Superior temporal gyrus (tissue), 1 donor: Measurements from ENCODE around the gene WNT4.

Experiments
- DNase-seq: peaks from one replicate; pipeline ENCODE4 v3.0.0-alpha.2; 2016; ENCODE audit errors: extremely low spot score

The WNT4 gene

DNA sequence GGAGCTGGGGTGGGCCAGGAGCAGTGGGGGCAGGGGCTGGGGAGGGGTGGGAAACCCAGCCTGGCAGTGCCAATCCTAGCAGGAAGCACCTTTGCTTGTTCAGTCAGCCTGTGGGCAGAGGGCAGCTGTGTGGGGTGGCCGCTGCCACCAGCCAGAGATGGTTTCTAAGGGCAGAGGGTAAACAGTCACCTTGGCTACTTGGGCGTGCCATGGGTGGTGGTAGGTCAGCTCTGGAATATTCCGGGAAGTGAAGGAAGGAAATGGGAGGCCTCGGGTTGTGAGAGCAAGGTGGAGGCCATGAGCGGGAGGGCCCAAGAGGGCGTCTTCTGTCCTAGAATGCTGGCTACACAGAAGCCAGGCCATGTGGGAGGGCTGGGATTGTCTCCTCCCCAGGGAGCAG is 20.7 kb upstream of the WNT4 start:
- no peak for DNase-seq

DNA sequence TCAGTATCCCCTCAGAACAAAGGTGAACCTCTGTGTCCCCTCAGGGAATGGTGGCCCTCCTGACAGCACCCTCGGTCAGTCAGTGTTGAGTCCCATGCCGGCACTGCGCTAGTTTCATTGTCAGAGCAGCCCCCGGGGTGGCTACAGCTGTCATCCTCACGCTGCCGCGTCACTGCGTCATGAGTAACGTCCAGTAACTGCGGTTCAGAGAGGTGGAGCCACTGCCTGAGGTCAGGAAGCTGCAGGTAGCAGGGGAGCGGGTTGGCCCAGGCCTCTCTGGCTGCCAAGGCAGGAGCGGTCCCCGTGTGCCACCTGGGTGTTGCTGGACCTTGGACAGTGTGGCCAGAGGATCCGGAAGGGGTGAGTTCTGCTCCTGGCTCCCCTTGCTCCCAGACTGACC is 20.2 kb upstream of the WNT4 start:
- no peak for DNase-seq

DNA sequence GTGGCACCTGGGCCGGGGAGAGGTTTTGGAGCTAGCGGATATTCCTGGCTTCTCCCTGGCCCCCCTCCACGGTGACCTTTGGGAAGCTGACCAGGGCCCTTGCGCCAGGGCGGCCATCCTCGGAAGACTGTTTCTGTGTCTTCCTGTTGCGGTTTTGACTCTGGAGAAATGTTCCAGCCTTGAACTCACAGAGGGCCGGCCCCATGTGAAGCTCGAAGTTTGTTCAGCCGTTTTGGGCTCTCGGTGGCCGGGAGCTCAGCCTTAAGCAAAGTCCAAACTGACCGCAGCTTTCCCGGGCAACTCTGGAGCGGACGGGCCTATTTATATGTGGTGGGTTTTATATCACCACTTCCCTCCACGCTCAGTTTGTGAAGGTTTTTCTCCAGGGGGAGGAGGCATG is 17.0 kb upstream of the WNT4 start:
- no peak for DNase-seq

DNA sequence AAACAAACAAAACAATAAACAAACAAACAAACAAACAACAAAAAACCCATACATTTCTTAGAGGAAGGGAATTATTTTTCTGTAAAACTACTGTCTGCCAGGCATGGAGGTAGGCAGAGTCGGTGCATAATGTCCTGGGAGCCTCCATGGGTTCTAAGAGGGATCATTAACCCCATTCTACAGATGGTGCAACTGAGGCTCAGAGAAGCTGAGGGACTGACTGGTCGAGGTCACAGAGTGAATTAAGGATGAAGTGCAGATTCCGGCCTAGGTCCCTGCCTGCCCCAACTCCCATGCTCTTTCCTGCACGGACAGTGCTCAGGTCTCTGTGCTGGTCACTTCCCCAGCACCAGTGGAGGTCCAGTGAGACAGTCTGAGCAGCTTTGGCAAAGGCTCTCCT is 15.8 kb upstream of the WNT4 start:
- DNase-seq = no peak

DNA sequence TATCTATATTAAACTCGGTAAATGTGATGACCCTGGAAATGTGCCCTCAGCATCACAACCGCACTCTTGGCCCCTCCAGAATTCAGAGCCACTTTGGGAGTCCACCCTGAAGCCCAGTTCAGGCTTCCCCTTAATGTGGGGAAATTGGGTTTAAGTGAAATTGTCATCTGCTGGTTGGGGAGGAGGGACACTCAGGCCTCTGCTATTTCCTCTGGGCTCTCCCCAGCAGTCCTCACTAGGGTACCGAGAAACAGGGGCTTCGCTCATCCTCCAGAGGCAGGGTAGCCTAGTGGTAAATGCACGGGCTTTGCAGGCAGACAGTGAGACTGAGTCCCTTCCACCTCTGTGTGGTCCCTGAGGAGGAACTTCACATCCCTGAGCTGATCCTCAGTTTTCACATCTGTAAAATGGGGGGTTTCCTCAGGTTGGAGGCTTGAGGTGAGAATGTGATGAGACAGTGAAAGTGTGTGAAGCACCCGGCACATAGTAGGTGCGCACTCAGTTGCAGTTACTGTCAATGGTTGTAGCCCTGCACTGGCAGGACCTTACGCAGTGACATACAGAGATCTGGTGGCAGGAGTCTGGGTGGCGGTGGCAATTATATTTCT is 14.6 kb upstream of the WNT4 start:
- DNase-seq = no peak

DNA sequence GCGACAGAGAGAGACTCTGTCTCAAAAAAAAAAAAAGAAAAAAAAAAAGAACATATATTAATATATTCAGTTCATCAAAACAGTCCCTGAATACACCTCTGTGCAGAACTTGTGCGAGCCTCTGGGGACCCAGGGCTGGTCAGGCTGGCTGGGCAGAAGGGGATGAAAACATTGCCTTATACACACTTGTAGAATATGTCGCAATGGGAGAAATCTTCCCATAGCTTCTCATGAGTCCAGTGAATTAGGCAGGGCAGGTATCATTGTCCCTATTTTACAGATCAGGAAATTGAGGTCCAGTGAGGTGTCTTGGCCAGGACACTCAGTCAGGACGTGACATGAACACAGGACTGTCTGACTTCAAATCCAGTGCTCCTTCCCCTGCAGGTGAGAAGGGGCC is 12.6 kb upstream of the WNT4 start:
- no peak for DNase-seq

DNA sequence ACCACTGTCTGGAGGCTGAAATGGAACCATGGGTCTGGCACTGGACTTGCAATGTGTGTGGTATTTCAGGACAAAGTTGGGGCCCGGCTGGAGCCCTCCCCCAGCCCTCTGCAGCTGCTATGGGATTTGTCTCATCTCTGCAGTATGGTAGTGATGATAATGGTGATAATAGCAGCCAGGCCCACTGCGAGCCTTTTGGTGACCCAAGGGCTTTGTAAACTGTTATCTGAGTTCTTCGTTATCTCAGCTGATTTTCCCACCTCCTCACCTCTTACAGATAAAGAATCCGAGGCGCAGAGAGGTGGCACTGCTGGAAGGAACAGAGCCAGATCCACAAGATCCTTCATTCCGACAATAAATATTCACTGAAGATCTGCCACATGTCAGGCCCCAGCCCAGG is 11.7 kb upstream of the WNT4 start:
- DNase-seq = no peak

DNA sequence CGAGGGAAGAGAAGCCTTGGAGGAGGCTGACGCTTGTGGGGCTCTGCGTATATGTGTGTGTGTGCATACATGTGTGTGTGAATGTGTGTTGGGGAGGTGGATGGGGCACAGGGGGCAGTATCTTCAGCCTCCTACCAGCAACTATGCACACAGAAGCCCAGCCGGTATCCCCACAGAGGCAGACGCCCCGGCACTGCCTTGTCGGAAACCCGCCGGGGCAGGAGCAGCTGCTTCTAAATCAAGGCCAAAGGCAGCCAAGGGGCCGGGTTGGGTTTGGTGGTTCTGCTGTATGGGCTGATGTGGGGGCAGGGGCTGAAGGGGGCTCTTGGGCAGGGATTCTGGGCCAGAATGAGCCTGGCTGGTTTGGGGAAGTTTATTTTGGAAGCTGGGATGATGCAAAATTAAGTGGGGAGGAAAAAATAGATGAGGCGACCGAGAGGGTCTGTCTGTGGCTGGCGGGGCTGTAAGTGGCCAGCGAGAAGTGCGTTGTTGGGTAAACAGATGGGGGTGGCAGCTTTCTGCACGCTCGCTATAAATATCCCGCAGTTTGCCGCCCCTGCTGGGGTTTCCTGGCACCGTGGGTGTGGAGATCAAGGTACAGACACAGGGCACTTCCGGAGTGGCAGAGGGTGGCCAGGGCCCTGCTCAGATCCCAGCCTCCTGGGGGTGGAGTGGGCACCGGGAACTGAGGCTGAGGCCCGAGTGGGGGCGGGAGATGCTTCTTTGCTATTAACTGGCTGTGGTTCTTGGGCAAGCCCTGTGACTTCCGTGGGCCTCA is 11.0 kb upstream of the WNT4 start:
- DNase-seq = no peak

DNA sequence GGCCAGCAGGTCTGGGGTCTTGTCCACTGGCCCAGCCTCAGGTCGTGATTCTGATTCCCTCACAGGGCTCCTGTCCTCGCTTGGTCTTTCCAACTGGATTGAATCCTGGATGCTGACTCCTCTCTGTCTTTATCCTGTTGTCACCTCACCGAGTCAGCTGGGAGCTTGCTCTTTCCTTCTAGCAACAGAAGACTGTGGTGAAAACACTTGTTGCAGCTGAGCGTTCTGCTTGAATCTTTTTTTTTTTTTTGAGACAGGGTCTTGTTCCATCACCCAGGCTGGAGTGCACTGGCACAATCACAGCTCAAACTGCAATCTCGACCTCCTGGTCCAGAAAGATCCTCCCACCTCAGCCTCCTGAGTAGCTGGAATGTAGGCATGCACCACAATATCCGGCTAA is 8.0 kb upstream of the WNT4 start:
- no peak for DNase-seq

DNA sequence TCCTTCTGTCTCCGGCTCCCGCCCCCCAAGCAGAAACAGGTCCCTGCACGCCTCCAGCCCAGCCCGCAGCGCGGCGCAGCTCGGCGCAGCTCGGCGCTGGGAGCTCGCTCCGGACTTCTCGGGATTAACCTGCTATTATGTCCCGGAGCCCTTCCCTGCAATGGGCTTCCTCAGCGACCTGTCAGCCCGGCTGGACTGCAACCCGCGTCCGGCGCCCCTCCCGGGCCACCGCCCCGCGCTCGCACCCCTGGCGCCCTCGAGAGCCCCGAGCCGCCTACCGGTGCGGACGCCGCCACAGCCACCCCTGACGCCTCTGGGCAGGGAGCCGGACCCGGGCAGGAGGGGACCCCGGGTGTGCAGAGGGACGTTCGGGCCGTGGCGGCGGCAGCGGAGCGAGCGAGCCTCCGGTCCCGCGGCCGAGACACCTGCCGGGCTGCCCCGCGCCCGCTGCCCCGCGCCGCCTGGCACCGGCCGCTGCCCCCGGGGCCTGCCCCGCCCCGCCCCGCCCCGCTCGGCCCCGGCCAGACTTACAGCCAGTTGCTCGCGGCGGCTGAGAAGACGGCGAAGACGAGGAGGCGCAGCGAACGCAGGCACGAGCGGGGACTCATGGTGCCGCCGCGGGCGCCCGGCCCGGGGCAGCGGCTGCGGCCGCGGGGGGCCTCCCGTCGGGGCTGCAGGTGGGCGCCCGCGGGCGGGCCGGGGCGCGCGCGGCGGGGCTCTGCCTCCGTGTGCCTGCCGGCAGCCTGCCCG is 407 bp downstream of the WNT4 start:
- no peak for DNase-seq

DNA sequence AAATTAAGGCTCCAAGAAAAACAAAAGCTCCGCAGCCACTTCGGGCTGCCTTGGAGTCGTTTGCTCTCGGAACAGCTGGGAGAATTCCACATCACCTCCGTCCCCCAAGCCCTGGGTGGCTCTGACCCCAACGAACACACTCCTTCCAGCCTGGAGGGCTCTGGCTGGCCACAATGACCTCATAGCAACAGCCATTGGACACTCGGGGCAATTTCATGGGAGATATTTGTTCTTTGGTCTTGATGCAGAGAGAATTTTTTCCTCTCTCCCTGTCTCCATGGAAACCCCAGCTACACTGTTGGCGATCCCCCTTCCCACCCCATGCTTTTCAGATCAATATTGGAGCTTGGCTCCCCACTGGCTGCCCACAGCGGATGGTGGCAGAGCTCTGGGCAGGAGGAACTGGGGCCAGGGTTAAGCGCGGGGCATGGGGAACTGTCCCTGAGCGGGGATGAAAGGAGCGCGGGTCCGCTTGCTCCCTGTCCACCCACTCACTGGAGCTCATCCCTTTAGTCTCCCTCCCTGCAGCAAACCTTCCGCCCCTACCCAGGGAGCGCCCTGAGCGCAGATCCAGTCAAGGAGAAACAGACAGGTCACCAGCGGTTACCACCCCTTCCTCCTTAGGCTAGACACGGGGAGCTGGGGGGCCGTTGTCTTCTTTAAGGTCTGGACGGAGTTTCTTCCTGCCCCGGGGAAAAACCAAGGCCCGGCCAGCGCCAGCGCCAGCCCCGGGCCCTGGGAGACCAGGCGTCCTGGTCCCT is 1.2 kb downstream of the WNT4 start:
- DNase-seq = no peak

DNA sequence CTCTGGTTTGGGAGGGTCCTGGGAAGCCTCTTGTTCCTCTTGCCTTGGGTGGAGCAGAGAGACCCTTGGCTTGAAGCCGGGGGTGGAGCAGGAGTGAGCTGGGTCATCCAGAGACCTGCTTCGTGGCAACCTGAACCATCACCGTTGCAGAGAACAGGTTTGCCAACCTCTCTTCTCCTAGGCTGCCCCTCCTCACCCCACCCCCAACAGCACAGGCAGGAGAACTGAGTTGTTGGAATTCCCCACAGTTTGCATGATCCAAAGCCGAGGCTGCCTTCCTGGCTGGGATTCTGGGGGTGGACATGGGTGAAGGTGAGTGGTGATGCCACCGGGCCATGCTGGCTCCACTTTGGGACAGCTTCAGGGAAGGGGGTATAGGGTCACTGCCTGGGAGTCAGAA is 2.2 kb downstream of the WNT4 start:
- DNase-seq = no peak

DNA sequence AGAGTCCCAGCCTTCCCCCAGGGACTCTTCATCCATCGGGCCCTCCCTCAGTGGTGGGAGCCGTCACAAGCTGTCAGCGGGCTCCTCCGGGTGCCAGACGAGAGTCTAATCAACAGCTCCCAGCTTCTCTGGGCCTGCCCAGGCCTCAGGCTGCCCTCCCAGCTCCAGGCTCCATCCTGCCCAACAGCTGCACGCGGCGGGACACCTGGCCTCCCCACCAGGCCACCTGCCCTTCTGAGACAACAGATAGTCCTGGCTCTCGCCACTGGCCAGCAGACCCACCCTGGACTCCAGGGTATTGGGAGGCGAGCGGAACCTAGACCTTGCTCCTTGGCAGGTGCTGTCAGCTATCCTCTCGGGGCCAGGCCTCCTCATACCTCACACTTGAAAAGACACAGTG is 3.1 kb downstream of the WNT4 start:
- no peak for DNase-seq

DNA sequence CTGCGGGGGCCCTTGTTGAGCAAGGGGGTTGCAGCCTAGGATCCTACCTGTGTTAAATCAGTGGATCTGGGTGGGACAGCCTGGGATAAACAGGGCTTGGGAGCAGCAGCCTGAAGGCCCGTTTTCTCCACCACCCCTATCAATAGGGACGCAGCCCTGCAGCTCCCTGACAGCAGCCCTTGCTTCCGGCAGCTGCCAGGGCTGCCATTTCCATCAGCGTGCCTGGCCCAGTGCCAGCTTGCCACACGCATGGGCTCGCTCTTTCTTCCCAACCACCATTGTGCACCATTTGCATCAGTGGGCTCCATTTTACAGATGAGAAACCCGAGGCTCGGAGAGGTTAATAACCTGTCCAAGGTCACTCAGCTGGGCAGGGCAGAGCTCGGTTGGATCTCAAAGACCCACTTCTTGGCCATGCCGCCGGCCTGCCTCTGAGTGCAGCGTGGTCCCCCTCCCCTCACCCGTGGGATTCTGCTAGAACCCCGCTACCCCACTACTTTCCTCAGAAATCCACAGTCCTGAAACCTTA is 3.8 kb downstream of the WNT4 start:
- DNase-seq = no peak

DNA sequence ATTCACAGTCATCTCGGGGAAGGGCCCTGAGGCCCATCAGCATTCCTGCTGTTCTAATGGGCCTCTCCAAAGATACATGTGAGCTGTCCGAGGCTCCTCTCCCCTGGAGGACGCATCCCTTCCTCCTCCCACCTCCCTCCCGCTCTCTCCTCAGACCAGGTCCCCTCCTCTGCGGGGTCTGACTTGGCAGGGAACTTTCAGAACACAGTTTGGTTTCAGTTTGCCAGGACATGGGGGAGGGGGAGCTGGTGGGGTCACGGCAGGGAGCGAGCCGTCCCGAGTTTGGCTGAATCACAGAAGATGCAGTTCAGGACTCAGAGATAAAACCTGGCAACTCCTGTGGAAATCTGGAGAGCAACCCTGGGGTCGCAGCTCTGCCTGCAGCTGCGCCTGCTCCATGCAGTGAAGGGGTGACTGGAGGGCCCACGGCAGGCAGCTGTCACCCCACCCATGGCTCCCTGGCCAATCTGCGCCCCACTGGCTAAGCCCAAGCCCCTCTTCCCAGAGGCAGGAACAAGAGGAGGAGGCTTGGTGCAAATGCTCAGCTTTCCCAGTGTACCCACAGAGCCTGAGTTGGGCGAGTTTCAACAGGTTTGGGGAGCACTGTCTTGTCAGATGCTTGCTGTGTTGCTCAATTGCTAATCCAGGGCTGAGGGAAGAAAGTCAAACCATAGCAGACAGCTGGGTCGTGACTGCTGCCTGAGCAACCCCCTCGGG is 5.7 kb downstream of the WNT4 start:
- no peak for DNase-seq

DNA sequence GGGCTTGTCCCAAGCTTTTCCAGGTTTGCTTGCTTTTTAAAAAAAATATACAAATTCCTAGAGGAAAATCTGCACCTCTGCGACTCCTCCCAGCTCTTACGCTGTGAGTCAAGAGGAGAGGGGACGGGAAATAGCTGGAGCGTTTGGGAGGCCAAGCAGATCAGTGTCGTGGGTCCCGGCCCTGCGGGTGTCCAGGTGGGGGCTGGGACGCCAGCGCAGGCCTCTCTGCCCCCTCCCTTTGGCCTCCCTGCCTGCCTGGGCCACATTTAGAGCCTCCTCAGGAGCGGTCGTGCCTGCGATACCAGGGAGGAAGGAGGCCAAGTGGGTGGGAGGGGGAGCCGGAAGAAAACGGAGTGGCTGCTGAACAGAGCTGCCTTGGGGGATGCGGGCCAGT is 9.0 kb downstream of the WNT4 start:
- DNase-seq = no peak

DNA sequence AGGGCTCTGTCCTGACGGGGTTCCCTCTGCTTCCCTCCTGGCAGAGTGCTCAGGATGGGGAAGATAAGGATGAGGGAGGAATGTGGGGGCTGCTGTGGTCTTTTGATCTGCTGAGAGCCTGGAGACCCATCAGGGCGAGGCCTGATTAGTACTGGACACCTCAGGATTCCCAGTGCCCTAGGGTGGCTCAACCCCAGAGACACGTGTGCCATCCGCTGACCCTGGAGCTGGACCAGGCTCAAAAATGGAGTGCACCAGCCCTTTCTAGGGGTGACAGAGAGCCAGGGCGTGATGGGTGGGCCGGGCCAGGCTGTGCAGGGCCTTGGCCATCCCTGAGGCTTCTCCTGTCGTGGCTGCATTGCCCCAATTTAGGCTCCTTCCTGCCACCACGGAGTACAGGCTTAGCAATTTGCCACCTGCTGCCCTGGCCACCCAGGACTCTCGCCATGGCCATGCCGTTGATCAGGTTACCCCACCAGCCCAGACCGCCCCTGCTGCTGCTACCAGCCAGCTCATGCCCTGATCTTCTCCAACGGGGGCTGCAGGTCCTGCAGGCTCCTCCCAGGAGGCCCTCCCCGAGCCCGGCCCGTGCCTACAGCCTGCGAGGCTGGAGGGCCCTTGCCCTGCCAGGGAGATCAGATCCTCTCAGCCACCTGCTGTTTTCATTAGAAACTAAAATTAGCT is 9.5 kb downstream of the WNT4 start:
- no peak for DNase-seq

DNA sequence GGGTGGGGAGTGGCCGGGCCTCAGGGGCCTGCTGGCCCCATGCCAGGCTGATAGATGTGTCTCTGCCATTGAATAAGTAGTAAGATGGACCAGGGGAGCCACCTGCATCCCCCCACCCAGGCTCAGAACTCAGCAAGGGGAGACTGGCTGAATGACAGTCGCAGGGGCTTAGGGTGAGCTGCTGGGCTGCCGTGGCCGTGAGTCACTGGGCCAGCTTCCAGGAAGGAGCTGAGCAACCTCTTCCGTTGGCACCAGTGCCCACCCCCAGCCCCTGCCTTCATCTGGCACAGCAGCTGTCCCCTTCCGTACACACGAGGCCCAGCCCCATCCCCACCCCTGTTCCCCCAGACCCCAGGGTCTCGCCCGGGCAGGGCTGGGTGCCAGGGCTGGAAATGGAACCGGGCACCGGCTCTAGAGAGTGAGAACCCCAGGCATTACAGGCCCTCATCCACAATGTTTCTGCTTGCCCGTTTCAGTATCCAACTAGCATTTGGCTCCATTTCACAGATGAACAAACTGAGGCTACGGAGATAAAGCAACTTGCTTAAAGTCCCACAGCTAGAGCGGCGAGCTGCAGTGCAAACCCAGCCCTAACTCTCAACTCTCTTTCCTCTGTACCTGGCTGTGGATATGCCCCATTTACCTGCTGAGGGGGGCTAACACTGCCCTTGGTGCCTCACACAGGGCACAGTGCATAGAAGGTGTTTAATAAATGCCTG is 10.2 kb downstream of the WNT4 start:
- no peak for DNase-seq

DNA sequence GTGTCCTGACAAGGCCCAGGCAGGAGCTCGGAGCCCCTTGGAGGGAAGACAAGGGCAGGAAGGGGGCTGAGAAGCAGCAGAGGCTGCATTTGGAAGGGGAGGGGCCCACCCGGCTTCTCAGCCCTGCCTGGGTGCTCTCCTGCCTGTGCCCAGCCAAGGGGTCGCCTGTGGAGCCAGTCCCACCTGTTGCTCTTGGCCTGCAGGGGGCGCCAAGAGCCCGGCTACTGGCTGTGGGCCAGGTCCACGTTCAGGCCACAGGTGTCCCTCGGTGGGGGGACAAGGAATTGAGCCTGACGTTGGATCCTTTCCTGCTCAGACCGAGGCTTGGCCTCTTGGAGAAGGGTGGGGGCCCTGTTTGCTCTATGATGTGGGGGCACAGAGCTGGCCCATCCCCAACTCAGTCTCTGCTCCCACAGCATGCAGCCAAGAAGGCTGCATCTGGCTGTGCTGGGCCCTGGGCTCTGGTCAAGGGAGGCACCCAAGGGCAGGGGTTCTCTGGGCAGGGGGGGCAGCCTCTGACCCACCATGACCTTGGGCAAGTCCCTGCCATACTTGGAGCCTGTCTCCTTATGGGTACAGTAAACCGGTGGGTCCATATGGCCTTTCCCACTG is 10.9 kb downstream of the WNT4 start:
- no peak for DNase-seq

DNA sequence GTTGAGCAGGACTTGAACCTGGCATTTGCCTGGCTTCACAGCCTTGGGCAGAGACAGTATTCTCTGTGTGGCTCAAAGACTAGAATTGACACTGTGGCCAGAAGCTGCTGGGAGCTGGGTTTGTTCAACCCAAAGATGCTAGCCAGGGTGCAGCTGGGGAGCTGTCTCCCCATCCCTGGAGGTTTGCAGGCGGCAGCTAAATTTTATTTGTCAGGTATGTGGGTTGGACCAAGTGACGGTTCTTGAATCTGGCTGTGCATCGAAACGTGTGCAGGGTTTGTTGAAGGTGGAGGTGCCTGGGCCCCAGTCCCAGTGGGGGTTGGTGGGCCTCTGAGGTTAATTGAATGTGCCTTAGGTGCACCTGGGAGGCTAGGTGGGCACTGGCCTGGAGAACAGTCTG is 11.8 kb downstream of the WNT4 start:
- no peak for DNase-seq
